Right atrium auricular region (tissue), 2 donors: ENCODE data around the gene CARS2. TPM values are rescaled to one million over a fixed set of nuclear protein-coding genes. Genes with fewer than 3 reads are reported as not detected.
A peak's percentile ranks its signal among the peaks of the same experiment; 100 is the strongest.

Source experiments
- DNase-seq: peaks from one replicate; pipeline ENCODE4 v3.0.0-alpha.2; 2019; ENCODE audit warnings: low spot score
- H3K27ac ChIP-seq, 2 donors: fragments of 200-600 bp; sonication (generic); 1 replicate in 1 of 2; 2 replicates in 1 of 2; pipeline ENCODE4 v1.5.1; 2016 to 2019
- H3K27me3 ChIP-seq, 2 donors: fragments of 200-600 bp; sonication (generic); one replicate each; pipeline versions ENCODE4 v1.5.1 to v1.6.0; 2017 to 2019
- H3K36me3 ChIP-seq: fragments of 200-600 bp; sonication (generic); one replicate; pipeline ENCODE4 v1.5.1; 2016
- H3K4me1 ChIP-seq, 2 donors: fragments of 200-600 bp; sonication (generic); one replicate each; pipeline versions ENCODE4 v1.5.1 to v1.6.0; 2017 to 2019
- H3K4me3 ChIP-seq, 2 donors: fragments of 200-600 bp; sonication (generic); 1 replicate in 1 of 2; 2 replicates in 1 of 2; pipeline ENCODE4 v1.5.1; 2017 to 2019; ENCODE audit warnings: mild to moderate bottlenecking in 1 of 2, moderate library complexity in 1 of 2
- H3K9me3 ChIP-seq, 2 donors: fragments of 200-600 bp; sonication (generic); one replicate each; pipeline ENCODE4 v1.5.1; 2019
- CTCF ChIP-seq, 2 donors: fragments of 200-600 bp; sonication (generic); IDR thresholded peaks; one replicate each; pipeline ENCODE4 v1.5.1; 2019; ENCODE audit warnings: antibody characterized with exemption in 2 of 2
- total RNA-seq, 2 donors: library from RNA; depleted of rRNA; stranded (reverse); fragments of >200 nt; gene quantifications; one replicate each; pipeline ENCODE4 v1.1.0, GENCODE V29; 2016

The CARS2 gene
- total RNA-seq, 2 donors from 2014 or later: 28.5 to 30.7 TPM

- peaks cover 16% of the 10 kb centered on the region for H3K36me3 ChIP-seq
- H3K9me3 ChIP-seq: no peaks in the 10 kb centered on the region
- TF ChIP-seq CTCF (IDR thresholded peaks at IDR 0.05): no peak
- no peaks in the 10 kb centered on the region for H3K27me3 ChIP-seq
- DNase-seq: no peak
- no peak overlapping the region for H3K27ac ChIP-seq
- peaks cover 0 to 34% of the 10 kb centered on the region in 2 donors for H3K4me1 ChIP-seq
- no peak overlapping the region for H3K4me3 ChIP-seq
Observed at GRCh38 chr13:110618780-110619179, 87.1 kb downstream of the CARS2 start.

GRCh38 chr13:110618167-110618566, 87.7 kb downstream of the CARS2 start:
- no peak for TF ChIP-seq CTCF (IDR thresholded peaks at IDR 0.05)
- Histone ChIP-seq H3K9me3 (no peaks in the 10 kb centered on the region), H3K4me1 (peaks cover 0 to 34% of the 10 kb centered on the region in 2 donors)

GRCh38 chr13:110617321-110618072, 88.4 kb downstream of the CARS2 start:
- H3K4me3 ChIP-seq: no peak overlapping the region
- H3K36me3 ChIP-seq: peaks cover 5% of the 10 kb centered on the region
- peaks cover 0 to 34% of the 10 kb centered on the region in 2 donors for H3K4me1 ChIP-seq
- DNase-seq: no peak
- peak overlapping the region; percentile 91 to 94 for H3K27ac ChIP-seq
- H3K27me3 ChIP-seq: no peaks in the 10 kb centered on the region
- no peak for TF ChIP-seq CTCF (IDR thresholded peaks at IDR 0.05)
- no peaks in the 10 kb centered on the region for H3K9me3 ChIP-seq

More at GRCh38 chr13:110618167-110618566, 87.7 kb downstream of the CARS2 start:
- Histone ChIP-seq H3K36me3 (peaks cover 12% of the 10 kb centered on the region), H3K27ac (peak overlapping the region; percentile 91 to 94), H3K4me3 (no peak overlapping the region), H3K27me3 (no peaks in the 10 kb centered on the region)
- no peak for DNase-seq

- Histone ChIP-seq H3K27me3 (no peaks in the 10 kb centered on the region), H3K4me3 (peak overlapping the region; percentile 61 to 96), H3K9me3 (no peaks in the 10 kb centered on the region), H3K4me1 (peaks cover 0 to 34% of the 10 kb centered on the region in 2 donors), H3K27ac (peak overlapping the region; percentile 91 to 94), H3K36me3 (no peaks in the 10 kb centered on the region)
- peak in 1 of 2 donors; percentile 26 for TF ChIP-seq CTCF (IDR thresholded peaks at IDR 0.05)
- no peak for DNase-seq
Observed at GRCh38 chr13:110616103-110617101, 89.5 kb downstream of the CARS2 start.

GRCh38 chr13:110615322-110616102, 90.4 kb downstream of the CARS2 start, which contains the start of gene NAXD:
TSS of gene NAXD (plus strand) at chr13:110615545. CDS start at chr13:110615602, 57 bp downstream.
- Histone ChIP-seq H3K4me1 (peaks cover 0 to 34% of the 10 kb centered on the region in 2 donors), H3K36me3 (no peaks in the 10 kb centered on the region), H3K27ac (peak within 1 kb of the TSS; percentile 91 to 94), H3K27me3 (no peaks in the 10 kb centered on the region), H3K4me3 (peak within 1 kb of the TSS; percentile 61 to 96), H3K9me3 (no peaks in the 10 kb centered on the region)
- TF ChIP-seq CTCF (IDR thresholded peaks at IDR 0.05): no peak
- peak; percentile 95 for DNase-seq
